GM21528 (cell line): ENCODE data around the gene RTL10.

Source experiments
- ATAC-seq: cut with Tn5 transposase; IDR thresholded peaks from one replicate; pipeline ENCODE4 v1.9.1; 2021; ENCODE audit warnings: mild to moderate bottlenecking, moderate library complexity; ENCODE audit not compliant: unreplicated experiment, low FRiP score

The RTL10 gene

DNA sequence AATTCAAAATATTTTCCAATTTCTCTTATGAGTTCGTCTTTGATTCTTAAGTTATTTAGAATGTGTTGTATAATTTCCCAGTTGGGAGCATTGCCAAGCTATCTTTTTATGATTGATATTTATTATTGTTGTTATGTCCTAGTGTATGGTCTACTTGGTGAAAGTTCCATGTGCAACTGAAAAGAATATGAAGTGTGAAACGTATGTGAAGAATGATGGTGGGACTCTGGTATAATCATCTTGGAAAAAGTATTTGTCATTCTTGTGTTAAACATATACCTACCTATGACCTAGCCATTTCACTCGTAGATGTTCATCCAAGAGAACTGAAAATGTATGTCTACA is 12.0 kb upstream of the RTL10 start:
- no peak for ATAC-seq

DNA sequence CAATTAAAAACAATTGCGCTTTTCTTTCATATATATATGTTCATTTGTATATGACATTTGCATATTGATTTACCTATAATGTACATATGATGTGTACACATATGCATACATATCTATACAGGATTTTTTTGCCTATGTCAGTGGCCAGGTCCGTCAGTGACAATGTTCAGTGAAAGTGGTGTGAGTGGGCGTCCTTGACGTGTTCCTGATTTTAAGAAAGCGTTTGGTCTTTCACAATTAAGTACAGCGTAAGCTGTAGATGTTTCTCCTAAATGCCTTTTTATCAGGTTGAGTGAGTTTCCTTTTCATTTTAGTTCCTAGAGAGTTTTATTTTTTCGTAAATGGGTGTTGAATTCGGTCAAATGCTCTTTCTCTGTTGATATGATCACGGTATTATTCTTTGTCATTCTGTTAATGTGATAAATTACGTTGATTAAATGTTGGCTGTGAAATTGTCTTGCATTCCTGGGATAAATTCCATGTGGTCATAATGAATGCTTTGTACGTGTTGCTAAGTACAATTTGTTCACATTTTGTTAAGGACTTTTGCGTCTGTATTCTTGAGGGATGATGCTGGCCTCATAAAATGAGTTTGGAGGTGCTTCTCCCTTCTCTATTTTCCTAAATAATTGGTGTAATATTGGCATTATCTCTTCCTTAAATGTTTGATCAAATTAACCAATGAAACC is 10.6 kb upstream of the RTL10 start:
- ATAC-seq, result no peak

DNA sequence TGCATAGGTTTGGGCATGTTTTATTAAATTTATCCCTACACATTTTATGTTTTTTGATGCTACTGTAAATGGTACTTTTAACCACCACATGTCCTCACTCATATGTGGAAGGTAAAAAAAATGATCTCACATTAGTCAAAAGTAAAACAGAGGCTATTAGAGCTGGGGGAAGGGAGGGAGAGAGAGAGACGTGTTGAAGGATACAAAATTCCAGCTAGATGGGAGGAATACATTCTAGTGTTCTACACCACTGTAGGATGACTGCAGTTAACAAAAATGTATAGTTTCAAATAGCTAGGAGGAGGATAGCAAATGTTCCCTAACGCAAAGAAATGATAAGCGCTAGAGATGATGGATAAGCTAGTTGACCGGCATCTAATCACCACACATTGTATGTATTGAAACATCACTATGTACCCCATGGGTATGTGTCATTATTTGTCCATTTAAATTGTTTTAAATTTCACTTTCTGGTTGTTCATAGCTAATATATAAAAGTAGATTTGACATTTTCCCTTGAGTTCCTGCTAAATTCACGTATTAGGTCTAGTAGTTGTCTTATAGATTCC is 9.9 kb upstream of the RTL10 start:
- ATAC-seq, result no peak

DNA sequence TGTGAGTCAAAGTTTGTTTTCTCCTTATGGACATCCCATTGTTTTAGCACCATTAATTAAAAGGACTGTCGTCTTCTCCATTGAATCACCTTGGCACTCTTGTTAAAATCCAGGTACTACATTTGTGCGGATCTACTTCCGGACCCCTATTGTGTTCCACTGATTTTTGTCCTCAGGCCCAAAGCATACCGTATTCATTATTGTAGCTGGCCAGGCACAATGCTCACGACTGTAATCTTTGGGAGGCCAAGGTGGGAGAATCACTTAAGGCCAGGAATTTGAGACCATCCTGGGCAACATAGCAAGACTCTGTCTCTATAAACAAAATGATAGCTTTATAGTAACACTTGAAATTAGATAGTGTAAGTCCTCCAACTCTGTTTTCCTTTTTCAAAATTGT is 8.9 kb upstream of the RTL10 start:
- no peak for ATAC-seq

DNA sequence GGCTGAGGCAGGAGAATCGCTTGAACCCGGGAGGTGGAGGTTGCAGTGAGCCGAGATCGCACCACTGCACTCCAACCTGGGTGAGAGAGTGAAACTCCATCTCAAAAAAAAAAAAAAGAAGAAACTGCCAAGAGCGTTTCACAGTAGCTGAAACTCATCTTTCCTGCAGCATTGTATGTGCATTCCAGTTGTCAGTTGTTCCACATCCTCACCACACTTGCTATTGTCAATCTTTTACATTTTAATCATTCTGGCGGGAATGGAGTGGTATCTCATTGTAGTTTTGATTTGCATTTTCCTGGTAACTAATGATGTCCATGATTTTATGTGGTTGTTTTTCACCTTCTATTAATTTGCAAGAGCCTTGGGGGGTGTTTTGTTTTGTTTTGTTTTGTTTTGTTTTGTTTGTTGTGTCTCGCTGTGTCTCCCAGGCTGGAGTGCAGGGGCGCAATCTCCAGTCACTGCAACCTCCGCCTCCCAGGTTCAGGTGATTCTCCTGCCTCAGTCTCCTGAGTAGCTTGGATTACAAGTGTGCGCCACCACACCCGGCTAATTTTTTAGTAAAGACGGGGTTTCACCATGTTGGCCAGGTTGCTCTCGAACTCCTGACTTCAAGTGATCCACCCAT is 8.1 kb upstream of the RTL10 start:
- no peak for ATAC-seq

DNA sequence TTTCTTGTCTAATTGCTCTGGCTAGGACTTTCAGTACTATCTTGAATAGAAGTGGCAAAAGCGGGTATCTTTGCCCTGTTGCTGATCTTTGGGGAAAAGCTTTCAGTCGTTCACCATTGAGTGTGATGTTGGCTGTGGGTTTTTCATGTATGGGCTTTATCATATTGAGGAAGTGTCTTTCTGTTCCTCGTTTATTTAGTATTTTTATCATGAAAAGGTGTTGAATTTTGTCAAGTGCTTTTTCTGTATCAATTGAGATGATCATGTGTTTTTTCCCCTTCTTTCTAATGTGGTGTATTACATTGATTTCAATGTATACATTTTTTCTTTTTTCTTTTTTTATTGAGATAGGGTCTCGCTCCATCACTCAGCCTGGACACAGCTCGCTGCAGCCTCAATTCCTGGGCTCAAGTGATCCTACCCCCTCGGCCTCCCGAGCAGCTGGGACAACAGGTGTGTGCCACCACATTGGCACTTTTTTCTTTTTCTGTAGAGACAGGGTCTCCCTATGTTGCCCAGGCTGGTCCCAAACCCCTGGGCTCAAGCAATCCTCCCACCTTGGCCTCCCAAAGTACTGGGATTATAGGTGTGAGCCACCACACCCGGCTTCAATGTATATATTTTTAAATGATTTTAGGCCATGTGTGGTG is 5.3 kb upstream of the RTL10 start:
- ATAC-seq, result no peak

DNA sequence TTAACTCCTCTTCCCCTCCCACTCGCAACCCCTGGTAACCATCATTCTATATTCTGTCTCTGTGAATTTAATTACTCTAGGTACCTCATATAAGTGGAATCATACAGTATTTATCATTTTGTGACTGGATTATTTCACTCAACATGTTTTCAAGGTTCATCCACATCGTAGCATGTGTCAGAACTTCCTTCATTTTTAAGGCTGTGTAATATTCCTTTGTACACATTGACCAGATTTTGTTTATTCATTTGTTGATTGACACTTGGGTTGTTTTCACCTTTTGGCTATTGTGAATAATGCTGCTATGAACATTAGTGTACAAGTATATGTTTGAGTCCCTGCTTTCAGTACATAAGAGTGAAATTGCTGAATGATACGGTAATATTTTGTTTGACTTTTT is 2.7 kb upstream of the RTL10 start:
- ATAC-seq, result no peak

DNA sequence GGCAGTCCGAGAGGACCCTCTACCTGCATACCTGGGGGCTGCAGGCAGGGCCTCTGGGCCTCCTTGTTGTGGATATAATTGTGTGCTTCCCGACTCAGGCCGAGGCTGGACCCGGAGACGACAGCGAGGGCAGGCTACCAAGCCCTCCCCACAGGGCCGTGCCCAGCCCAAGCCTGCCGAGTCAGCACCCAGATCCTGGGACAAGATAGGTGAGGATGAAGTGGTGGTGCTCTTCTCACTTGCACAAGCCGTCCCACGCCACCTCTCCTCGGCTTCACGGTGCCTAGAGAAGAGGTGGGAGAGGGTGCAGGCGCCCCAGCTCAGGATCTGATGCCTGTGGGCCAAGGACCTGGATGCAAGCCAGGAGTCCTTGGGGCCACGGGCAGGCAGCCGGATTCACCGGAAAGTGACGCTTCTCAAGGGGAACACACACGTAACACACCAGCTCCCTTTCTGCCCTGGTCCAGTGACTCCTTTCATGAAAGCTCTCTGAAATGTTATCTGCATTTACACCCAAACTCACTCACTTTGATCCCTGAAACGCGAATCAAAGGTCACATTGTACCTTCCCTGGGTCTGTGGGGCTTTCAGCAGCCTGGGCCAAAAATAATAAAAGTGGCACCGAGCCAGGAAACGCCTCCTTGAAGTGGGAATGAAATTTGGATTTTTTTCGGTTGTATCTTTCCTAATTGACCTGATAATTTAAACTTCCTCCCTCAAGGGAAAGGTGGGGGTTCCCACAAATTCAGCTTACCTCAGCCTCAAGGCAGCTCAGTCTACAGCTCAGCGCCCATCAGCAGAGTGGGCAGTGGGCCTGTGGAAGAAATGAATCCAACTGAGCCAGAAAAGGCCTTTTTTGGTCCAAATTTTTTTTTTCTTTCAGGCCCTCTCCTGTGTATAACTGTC is 1.1 kb upstream of the RTL10 start:
- ATAC-seq, result peak; percentile 29

DNA sequence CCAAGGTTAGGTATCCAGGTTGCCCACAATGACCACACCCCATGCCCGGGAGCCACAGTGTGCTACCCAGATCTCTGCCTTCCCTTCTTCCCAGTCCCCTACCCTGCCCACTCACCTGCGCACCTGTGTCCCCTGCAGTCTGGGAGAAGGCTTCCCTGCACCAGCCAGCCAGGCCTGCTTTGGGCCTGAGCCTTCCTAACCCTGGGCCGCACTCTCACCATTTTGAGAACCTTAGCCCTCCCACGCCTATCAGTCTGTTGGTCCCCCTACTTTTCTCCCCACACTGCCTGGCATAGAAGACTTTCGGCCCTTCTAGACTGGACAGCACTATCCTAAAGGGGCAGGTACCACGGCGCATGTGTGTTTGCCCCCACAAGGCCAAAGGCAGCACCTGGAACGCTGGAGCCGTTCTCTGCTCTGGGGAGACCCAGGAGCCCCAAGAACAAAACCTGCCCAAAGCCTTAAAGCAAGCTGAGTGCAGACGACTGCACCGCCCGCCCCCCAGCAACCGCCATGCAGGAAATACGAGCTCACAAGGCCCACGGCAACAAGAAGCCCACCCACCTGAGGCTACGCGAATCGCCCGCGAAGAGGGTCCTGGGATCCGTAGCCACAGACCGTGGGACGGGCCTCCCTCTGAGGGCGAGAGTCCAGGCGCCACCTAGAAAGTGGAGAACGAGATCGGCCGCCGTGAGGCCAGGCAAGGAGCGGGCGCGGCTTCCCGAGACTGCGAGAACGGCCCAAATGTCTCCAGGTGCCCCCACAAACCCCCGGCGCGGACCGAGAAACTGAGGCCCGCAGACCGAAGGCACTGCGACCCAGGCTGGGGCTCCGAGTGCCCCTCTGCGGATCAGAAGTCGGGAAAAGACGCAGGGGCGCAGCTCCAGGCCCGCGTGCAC is 546 bp downstream of the RTL10 start:
- ATAC-seq, result peak; percentile 13

DNA sequence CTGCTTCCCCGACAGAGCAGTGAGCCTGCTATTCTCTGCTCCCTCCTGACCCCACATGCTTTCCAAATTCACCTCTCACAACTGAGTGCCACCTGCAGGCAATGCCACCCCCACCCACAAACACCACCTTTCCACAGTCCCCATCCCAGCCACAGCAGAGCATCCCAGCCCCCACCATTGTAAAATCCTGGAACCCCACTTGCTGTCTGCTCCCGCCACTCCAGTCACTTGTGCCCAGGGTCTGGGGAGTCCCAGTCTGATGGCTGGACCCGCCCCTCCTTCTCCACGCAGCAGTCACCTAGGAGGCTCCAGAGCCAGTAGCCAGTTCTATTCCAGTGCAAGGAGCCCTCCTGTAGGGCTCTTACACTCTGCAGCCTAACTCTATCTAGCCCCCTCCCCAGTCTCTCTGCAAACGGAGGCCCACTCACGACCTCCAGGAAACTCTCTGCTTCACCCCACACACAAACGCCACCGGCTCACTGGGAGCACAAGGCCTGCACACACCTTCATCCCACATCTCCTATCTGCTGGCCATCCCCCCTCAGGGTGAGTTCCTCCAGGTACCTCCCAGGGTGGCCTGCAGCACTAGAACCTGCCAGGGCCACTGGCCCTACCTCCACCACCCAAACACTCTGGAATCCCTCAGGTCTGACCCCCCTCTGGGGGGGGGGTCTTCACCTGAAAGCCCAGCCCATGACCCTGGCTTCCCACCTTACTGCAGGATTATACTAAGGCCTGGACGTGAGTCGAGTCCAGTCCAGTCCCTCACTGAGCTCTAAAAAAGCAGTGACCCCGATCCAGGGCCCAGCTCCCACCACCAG is 1.4 kb downstream of the RTL10 start:
- ATAC-seq, result no peak

DNA sequence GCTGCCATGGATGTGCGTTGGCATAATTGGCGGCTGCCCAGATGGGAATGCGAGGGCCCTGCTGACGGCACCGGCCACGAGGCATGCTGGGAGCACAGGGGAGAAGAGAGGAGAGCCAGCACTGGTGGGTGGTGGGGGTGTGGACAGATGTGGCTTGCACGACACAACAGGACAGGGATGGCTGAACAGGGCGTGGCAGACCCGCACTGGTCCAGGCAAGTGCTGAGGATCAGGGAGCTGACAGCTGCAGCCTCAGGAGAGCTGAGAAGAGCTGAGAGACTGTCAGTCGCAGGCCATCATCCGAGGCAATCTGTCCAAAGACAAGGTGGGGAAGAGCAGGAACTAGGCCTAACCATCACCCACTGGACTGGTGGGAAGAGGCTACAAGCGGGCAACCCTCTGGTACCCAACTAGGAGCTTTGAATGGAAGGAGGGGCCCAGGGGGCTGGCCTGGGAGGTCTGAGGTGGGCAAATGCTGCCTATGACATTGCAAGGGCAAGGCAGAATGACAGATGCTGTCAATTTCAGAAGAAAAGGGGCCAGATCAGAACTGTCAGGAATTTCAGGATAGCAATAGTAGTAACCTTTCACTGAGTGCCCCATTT is 2.4 kb downstream of the RTL10 start:
- ATAC-seq, result no peak

DNA sequence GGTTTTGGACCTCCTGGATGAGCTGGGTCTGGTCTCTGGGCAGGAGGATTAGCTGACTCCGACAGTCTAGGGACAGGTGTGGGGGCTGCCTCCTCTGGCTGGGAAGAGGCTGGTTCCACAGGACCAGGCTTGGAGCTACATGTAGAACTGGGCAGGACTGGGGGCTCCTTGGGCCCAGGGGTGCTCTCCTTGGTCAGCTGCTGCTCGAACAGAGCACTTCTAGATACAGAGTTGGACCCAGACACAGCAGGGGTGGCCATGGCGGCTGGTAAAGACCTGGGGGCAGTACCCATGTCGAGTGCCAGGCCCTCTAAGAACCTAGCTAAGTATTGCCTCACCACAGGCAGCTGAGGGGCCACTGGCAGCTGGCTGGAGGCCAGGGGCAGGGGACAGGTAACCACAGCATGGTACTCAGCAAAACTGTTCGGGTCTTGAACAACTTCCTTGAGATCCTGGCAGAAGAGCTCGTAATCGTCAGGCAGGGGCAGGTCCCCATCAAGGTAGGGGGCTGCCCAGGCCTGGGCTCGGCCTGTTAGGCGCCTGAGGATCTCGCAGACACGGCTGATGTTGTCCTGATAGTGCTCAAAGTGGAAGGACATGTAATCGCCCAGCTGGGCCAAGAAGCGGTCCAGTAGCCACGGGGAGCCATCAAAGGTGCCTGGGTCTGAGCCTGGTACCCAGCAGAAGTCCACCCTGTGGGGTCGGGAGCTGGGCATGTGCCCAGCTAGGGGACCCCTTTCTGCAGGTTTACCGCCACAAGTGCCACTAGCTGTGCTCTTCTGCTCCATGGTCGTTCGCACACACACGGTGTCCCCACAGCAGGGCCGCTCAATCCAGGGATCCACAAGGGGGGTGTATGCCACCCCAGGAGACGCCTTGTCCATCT is 3.1 kb downstream of the RTL10 start:
- ATAC-seq, result no peak

DNA sequence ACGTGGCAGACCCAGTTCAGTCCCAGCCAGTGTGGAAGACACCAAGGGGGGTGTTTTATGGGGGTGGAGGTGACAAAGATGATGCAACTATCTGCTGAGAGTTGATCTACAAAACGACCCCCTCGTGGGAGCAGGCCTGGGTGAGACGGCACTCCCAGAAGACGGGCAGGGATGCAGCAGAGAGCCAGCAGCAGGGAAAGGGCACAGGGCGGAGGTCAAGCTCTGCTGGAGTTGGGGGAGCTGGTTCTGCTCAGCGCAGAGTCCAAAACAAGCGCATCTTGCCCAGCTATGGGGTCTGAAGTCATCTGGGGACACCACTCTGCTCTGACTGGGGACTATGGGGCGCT is 3.9 kb downstream of the RTL10 start:
- no peak for ATAC-seq

DNA sequence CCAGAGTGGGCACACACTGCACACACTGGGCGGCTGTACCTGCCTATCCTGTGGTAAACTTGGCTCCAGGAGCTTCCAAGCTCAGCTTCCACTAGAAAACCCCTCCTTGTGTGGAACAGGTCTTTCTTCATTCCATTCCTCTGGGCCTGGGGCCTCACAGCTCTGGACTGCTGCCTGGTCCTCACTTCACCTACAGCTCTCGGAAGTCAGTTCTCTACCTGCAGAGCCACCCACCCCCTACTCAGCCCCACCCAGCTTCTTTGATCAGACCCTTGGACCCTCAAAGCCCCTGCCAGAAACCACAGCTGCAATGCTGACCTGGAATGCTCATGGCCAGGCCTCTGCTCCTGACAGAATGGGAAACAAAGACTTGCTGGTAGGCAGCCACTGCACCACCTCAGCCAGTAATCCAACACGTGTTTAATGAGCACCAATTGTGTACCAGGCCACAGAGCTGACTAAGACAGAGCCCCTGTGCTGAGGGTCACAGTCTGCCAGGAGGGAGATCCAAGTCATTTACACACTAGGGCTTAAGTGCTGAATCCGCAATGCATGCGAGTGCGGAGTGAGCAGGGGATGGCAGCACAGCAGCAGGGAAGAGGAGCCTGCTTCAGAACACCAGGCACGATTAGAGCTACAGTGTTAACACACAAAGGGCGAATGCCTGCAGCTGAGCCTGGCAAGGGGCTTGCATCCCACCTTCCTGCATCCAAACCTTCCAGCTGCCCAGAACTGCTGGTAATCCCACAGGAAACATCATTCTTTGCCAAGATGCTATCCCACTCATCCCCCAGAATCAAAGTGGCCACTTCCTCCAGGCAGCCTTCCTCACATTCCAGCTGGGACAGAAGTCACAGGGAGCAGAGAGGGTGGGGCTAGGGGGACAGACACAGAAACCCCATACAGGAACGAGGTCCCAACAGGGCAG is 4.6 kb downstream of the RTL10 start:
- ATAC-seq, result no peak

DNA sequence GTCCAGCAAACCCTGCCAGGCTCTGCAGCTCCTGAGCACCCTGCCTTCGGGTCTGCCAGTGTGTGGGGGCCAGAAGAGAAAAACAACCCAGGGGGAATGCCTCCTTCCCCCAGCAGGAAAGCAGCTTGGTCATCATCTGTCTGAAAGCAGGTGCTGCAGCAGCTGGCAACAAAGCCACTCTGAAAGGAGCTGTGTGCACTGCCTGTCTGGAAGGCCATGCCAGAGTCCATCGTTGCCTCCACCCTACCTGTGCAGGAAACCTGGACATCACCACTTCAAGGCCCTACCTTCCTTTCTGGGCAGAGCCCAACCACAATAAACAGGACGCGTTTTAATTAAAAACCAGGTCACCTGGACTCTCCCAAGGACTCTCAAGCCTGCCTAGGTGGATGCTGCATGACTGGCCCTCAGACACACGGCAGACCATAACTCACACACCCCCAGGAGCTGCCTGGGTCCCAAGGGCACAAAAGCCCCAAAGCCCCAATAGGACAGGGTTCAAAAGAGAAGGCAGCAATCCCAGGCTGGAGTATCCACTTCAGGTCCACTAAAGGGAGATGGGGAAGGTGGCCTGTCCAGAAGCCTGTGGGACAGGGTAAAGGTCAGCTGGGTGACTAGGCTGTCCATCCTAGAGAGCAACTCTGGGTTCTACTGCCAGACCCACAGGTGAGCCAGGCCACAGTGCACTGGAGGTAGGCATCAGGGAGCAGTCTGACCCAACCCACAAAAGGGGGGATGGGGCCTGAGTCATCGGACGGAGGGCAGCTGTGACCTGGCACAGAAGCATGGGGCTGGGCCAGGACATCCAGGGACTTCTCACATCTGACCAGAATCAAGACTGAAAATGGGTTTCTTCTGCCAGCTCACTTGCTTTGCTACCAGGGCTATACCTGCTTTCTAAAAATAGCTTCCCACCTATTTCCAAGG is 6.1 kb downstream of the RTL10 start:
- no peak for ATAC-seq

DNA sequence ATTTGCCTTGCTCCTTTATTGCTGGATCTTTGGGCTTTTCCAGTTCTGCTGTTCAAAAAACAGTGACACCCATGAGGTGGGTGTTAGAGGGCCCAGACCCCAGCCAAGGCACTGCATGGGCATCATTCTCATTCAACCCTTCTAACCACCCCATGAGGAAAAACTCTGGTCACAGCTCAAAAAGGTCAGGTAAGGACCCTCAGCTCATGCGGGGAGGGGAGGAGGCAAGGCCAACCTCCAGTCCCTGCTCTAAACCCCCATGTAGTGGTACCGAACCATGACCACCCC is 7.4 kb downstream of the RTL10 start:
- ATAC-seq, result no peak
